GM13976 (cell line): ENCODE measurements around the gene DSCAM.

ENCODE experiments used
- DNase-seq: peaks from one replicate; pipeline ENCODE4 v3.0.0; 2012; ENCODE audit warnings: low spot score
- in situ Hi-C: fragments of 300-500 bp; cut with MboI; formaldehyde crosslinking; loops from one replicate; pipeline ENCODE4 v1.12.0; 2022; ENCODE audit warnings: low sequenced_read_pairs, mixed read lengths, inconsistent platforms; ENCODE audit not compliant: unreplicated experiment
- TF ChIP-seq, protein P1 (sequence below): IDR thresholded peaks from 2 replicates; pipeline ENCODE4 v1.5.1; 2012; ENCODE audit warnings: borderline replicate concordance, mild to moderate bottlenecking; ENCODE audit not compliant: insufficient read depth; ENCODE audit errors: extremely low read depth, missing control alignments, control extremely low read depth

DSCAM gene

DNA sequence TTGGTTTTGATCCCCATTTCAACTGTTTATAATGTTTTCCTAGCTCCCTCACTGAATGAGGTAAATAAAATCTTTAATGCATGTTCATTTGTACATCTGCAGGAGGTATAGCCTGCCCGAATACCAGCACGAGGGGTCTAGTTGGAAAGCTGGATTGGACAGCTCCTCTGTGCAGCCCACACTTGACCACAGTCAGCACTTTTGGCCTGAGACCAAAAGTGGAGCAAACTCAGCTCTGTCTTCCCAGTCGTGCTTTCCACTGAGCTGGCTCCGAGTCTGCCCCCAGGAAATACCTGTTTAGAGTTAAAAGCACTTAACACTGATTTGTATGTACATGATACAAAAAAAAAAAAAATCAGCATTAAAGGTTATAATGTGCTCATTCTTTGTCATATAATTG lies 224.4 kb downstream of the DSCAM start:
- TF ChIP-seq, protein P1, sequence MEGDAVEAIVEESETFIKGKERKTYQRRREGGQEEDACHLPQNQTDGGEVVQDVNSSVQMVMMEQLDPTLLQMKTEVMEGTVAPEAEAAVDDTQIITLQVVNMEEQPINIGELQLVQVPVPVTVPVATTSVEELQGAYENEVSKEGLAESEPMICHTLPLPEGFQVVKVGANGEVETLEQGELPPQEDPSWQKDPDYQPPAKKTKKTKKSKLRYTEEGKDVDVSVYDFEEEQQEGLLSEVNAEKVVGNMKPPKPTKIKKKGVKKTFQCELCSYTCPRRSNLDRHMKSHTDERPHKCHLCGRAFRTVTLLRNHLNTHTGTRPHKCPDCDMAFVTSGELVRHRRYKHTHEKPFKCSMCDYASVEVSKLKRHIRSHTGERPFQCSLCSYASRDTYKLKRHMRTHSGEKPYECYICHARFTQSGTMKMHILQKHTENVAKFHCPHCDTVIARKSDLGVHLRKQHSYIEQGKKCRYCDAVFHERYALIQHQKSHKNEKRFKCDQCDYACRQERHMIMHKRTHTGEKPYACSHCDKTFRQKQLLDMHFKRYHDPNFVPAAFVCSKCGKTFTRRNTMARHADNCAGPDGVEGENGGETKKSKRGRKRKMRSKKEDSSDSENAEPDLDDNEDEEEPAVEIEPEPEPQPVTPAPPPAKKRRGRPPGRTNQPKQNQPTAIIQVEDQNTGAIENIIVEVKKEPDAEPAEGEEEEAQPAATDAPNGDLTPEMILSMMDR, result no peak
- DNase-seq, result no peak
- in situ Hi-C loops, result no loop called here

DNA sequence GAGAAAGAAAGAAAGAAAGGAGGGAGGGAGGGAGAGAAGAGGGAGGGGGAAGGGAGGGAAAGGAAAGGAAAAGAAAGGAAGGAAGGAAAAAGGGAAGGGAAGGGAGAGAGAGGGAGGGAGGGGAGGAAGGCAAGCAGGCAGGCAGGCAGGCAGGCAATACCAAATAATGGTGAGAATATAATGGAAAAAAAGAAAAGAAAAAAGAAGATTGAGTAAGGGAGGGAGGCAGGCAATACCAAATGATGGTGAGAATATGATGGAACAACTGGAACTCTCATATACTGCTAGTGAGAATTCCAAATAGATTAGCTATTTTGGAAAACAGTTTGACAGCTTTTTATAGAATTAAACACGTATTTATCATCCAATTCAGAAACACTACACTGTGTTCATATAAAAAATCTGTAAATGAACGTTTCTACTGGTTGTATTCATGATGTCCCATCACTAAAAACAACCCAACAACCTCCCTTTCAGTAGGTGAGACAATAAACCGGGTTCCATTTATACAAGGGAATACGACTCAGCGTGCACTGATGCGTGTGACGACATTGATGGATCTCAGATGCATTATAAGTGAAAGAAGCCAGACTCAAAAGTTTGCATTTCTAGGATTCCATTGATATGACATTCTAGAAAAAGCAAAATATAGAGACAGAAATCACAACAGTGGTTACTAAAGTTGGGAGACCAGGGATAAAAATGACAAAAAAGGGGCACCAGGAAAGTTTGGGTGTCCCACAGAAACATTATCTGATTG lies 226.4 kb downstream of the DSCAM start:
- in situ Hi-C loops, result no loop called here
- TF ChIP-seq, protein P1, result no peak
- DNase-seq, result no peak

DNA sequence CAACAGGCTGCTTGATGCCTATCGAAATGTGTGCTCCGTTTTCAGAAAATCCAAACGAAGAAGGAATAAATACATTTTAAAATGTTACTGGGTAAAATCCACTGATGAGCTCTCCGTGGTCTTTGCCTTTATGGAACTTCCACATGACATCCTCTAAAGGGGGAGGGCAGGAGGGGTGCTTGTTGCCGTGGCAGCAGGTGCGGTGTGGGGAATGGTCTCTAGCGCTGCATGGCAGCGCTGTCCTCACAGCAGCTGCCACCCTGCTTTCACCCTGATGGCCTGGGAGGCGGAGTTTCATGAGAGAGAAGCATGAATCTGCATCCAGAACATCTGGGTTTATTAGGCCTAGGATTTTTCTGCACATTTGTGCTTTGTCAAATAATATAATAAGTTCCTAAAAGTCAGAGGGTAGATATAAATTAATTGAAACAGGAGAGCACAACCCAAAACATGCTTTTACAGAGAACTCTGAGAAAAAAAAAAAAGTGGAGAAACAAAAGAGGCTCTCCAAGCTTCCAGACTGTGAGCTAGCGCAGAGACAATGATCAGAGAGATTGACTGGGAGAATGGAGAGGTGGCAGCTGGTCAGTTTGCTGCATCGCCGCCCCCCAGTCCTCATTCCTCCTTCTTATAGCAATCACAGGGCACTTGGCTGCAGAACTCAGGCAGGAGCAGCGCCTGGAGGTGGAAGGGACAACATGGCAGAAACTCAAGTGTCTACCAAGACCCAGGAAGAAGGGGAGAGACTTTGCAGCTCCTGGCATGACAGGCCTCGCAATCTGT lies 228.6 kb downstream of the DSCAM start:
- DNase-seq, result no peak
- in situ Hi-C loops, result no loop called here
- TF ChIP-seq, protein P1, result no peak

DNA sequence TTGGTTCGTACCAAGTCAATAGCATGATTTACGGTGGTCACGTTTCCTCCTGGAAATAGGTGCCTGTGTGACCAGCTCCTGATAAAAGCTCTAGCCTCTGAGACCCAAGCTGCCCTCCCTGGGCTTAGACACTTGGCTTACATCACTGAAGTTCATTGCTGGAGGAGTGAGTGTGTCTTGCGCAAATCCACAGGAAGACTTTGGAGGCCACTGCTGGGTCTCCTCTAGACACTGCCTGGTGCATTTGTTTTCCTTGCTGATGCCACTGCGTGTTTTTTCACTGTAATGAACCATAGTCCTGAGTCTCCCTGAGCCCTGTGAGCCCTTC lies 230.6 kb downstream of the DSCAM start:
- in situ Hi-C loops, result no loop called here
- TF ChIP-seq, protein P1, result no peak
- no peak for DNase-seq

DNA sequence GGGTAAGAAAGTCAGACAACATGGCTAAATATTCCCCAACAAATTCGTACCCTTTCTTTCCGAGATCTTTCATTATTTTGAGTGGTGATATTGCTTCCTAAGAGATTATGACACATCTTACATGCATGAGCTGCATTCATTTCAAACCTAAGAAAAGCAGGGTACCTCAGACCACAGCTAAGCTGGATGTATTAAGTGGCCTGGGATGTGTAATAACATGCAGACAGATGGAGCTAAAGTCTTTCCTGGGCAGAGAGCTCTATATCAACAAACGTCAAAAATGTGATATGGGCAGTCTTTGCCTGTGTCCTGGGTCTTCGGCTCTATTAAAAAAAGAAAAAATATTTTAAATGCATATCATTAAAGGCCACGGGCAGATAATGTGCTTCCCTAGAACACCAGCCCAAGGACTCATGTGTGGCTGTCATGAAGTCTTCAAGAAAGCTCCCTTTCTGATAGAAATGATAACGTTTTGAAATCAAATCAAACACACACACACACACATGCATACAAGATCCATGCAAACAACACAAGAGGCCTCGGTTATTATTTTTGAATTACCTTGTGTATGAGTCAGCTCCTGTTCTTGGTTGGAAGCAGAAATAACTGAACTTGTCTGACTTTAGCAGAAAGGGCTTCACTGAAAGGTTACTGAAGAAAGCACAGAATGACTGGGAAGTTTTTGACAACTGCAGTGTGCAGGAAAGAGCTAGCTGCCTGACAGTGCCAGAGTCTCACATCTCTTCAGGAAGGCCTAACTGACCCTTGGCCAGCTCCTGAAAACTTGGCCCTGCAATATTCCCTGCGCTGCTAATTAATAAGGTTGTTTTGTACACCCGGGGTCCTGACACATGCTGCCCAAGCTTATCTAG lies 231.2 kb downstream of the DSCAM start:
- TF ChIP-seq, protein P1, result no peak
- DNase-seq, result no peak
- in situ Hi-C loops, result no loop called here

DNA sequence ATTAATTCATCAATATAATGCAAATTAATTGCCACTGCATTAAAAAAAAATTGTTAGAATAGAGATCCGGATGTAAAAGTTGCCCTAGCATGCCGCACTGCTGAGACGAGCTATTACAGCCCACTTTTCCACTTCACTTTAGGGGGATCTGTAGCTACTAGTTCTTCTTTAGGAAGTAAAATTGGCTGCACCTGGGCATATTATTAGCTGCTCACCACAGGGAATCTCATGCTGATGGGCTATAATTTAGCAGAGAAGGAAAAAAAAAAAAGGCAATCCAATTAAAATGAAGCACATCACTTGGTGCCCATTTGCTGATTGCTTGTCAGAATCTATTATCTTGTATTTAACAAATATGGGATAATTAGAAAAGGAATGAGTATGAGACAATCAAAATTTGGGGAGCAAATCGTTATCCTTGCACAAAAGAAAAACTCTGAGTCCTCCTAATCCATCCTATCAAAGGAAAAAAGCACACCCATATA lies 233.4 kb downstream of the DSCAM start:
- no peak for DNase-seq
- in situ Hi-C loops, result no loop called here
- TF ChIP-seq, protein P1, result no peak
